ENCODE measurements around the gene LGSN. TPM values are rescaled to one million over a fixed set of nuclear protein-coding genes. Genes with fewer than 3 reads are reported as not detected.
"Not testable (repeated sequence)": the region's sequence is repeated elsewhere in the genome, so short reads cannot be mapped to it uniquely, and the experiment has no call there.

LGSN gene
- polyA plus RNA-seq, 6 donors from 2014 or later = not detected

GRCh38 chr6:63259153-63259552 lies 60.6 kb downstream of the LGSN start:
- DNase-seq = no peak
- no peak overlapping the region for H3K27ac Mint-ChIP-seq
- no peak for ATAC-seq (ENCODE audit: low read depth in 2 of 2)
- H3K4me1 Mint-ChIP-seq = no peaks in the 10 kb centered on the region
- no peaks in the 10 kb centered on the region for H3K36me3 Mint-ChIP-seq
- peaks cover 0 to 5% (median 0%) of the 10 kb centered on the region in 7 donors for H3K9me3 Mint-ChIP-seq
- H3K4me3 Mint-ChIP-seq = no peak overlapping the region
- no peaks in the 10 kb centered on the region for H3K27me3 Mint-ChIP-seq

- Mint-ChIP-seq H3K4me3 (no peak overlapping the region), H3K9me3 (peaks cover 0 to 4% (median 0%) of the 10 kb centered on the region in 7 donors), H3K27ac (peak overlapping the region in 1 of 6 donors; percentile 4), H3K36me3 (no peaks in the 10 kb centered on the region), H3K4me1 (no peaks in the 10 kb centered on the region), H3K27me3 (no peaks in the 10 kb centered on the region)
- no peak for ATAC-seq (ENCODE audit: low read depth in 2 of 2)
- no peak for DNase-seq
These were observed 69.8 kb downstream of the LGSN start for GRCh38 chr6:63249875-63250482.

- Mint-ChIP-seq H3K4me1 (no peaks in the 10 kb centered on the region), H3K4me3 (no peak overlapping the region), H3K27ac (no peak overlapping the region), H3K36me3 (no peaks in the 10 kb centered on the region), H3K9me3 (peaks cover 0 to 2% (median 0%) of the 10 kb centered on the region in 7 donors), H3K27me3 (no peaks in the 10 kb centered on the region)
- ATAC-seq (ENCODE audit: low read depth in 2 of 2) (no peak), DNase-seq (no peak)
These were observed 73.2 kb downstream of the LGSN start for GRCh38 chr6:63246581-63246980.

GRCh38 chr6:63245909-63246308 lies 73.9 kb downstream of the LGSN start:
- Mint-ChIP-seq H3K9me3 (peaks cover 0 to 2% (median 0%) of the 10 kb centered on the region in 7 donors), H3K27ac (no peak overlapping the region), H3K4me3 (peak overlapping the region in 1 of 8 donors; percentile 47), H3K4me1 (no peaks in the 10 kb centered on the region), H3K36me3 (no peaks in the 10 kb centered on the region), H3K27me3 (no peaks in the 10 kb centered on the region)
- ATAC-seq (ENCODE audit: low read depth in 2 of 2) = no peak
- no peak for DNase-seq

- DNase-seq (no peak), ATAC-seq (ENCODE audit: low read depth in 2 of 2) (no peak)
- Mint-ChIP-seq H3K27ac (no peak overlapping the region), H3K9me3 (peaks cover 0 to 2% (median 0%) of the 10 kb centered on the region in 7 donors), H3K27me3 (no peaks in the 10 kb centered on the region), H3K4me1 (no peaks in the 10 kb centered on the region), H3K4me3 (no peak overlapping the region), H3K36me3 (no peaks in the 10 kb centered on the region)
These were observed 74.4 kb downstream of the LGSN start for GRCh38 chr6:63245420-63245819.

- H3K36me3 Mint-ChIP-seq = no peaks in the 10 kb centered on the region
- H3K9me3 Mint-ChIP-seq = peaks cover 3 to 13% (median 9%) of the 10 kb centered on the region in 7 donors
- no peak overlapping the region for H3K4me3 Mint-ChIP-seq
- H3K27ac Mint-ChIP-seq = no peak overlapping the region
- no peaks in the 10 kb centered on the region for H3K27me3 Mint-ChIP-seq
- H3K4me1 Mint-ChIP-seq = no peaks in the 10 kb centered on the region
- ATAC-seq (ENCODE audit: low read depth in 2 of 2) = no peak
- DNase-seq = no peak
These were observed 83.4 kb downstream of the LGSN start for GRCh38 chr6:63236398-63236817.

GRCh38 chr6:63230511-63230910 lies 89.3 kb downstream of the LGSN start:
- H3K36me3 Mint-ChIP-seq; ATAC-seq (ENCODE audit: low read depth in 2 of 2); H3K4me3 Mint-ChIP-seq: not testable (repeated sequence)

GRCh38 chr6:63230027-63230426 lies 89.8 kb downstream of the LGSN start:
- not testable (repeated sequence) for H3K4me3 Mint-ChIP-seq; ATAC-seq (ENCODE audit: low read depth in 2 of 2); DNase-seq; H3K27ac Mint-ChIP-seq; H3K27me3 Mint-ChIP-seq; H3K4me1 Mint-ChIP-seq; H3K36me3 Mint-ChIP-seq
- H3K9me3 Mint-ChIP-seq = peaks cover 0 to 22% (median 13%) of the 10 kb centered on the region in 7 donors

More at GRCh38 chr6:63230511-63230910, 89.3 kb downstream of the LGSN start:
- not testable (repeated sequence) for DNase-seq, H3K4me1 Mint-ChIP-seq, H3K27ac Mint-ChIP-seq, H3K27me3 Mint-ChIP-seq
- H3K9me3 Mint-ChIP-seq = peaks cover 0 to 23% (median 13%) of the 10 kb centered on the region in 7 donors

GRCh38 chr6:63227928-63228894 lies 91.6 kb downstream of the LGSN start:
- peak overlapping the region in 1 of 6 donors; percentile 24 for H3K27ac Mint-ChIP-seq

GRCh38 chr6:63225987-63226386 lies 93.8 kb downstream of the LGSN start:
- H3K4me3 Mint-ChIP-seq; H3K4me1 Mint-ChIP-seq; H3K27ac Mint-ChIP-seq; H3K27me3 Mint-ChIP-seq; ATAC-seq (ENCODE audit: low read depth in 2 of 2); DNase-seq; H3K36me3 Mint-ChIP-seq: not testable (repeated sequence)
- peaks cover 0 to 16% (median 6%) of the 10 kb centered on the region in 7 donors for H3K9me3 Mint-ChIP-seq

More at GRCh38 chr6:63227928-63228894, 91.6 kb downstream of the LGSN start:
- not testable (repeated sequence) for H3K36me3 Mint-ChIP-seq; DNase-seq; H3K4me1 Mint-ChIP-seq; H3K27me3 Mint-ChIP-seq; ATAC-seq (ENCODE audit: low read depth in 2 of 2); H3K4me3 Mint-ChIP-seq
- H3K9me3 Mint-ChIP-seq = peaks cover 0 to 14% (median 11%) of the 10 kb centered on the region in 7 donors

Other genes starting within 250 kb of the LGSN start
- gene FKBP1C, start 108.5 kb downstream of the LGSN start, polyA plus RNA-seq (ENCODE audit: low read depth in 6 of 6) = under 1 TPM in 2 of 6 donors, not detected in 4; 0.19 to 0.39 TPM